GM21529 (cell line): ENCODE measurements around the gene MTPN.

Experiments used
- ATAC-seq: cut with Tn5 transposase; IDR thresholded peaks from one replicate; pipeline ENCODE4 v1.9.1; 2021; ENCODE audit not compliant: unreplicated experiment

The MTPN gene

GRCh38 chr7:135958173-135958572 is 19.0 kb downstream of the MTPN start:
- ATAC-seq, result no peak

GRCh38 chr7:135957627-135958026 is 19.5 kb downstream of the MTPN start:
- ATAC-seq, result no peak

- ATAC-seq, result no peak
Measured at GRCh38 chr7:135956393-135956792, 20.8 kb downstream of the MTPN start.

DNA sequence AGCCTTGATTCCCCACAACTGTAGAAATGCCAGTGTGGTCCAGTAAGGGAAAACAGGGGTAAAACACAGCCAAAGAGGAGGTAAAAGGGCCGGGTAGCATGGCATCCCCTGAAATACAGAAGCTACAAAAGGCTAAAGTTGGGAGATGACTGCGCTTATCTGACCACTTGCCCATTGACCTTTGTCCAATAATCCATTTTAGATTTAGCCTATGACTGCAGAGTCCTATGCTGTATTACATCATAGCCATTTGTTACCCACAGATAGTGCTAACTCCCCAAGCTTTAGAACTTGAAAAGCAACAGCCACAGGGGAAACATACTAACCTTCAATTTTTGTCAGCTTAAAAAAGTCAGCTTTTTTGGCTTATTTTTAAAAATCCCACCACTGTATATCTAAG is 26.2 kb downstream of the MTPN start:
- no peak for ATAC-seq

GRCh38 chr7:135950429-135950828 is 26.7 kb downstream of the MTPN start:
- ATAC-seq, result no peak

DNA sequence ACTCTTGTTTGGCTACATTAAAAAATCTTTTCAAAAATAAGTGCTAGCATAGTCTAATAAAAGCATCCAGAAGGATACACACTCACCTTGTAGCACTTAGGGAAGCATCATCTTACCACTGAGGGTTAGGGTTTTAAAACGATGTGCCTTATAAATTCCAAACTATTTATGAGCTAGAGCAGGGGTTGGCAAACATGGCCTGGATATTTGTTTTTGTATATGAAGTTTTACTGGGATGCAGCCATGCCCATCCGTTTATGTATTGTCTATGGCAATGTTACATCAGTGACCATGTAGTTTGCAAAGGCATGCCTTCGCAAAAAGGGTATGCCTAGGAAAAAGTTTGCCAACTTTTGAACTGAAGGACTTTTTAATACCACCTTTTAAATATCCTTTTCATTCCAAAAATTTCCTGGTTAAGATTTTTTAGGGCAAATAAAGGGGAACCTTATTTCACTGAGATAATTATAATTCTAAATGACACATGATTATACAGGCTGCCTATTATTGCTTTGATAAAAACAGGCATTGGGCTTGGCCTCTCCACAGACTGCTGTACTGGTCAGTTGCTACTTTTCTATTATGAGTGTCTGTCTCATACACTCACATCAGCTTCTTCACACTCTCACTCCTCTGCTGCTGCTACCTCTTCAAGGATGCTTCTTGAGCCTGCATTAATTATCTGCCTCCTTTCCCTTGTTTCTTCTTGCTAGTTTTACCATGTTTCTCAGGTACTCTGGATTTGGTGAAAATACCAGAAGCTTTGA is 30.7 kb downstream of the MTPN start:
- no peak for ATAC-seq

DNA sequence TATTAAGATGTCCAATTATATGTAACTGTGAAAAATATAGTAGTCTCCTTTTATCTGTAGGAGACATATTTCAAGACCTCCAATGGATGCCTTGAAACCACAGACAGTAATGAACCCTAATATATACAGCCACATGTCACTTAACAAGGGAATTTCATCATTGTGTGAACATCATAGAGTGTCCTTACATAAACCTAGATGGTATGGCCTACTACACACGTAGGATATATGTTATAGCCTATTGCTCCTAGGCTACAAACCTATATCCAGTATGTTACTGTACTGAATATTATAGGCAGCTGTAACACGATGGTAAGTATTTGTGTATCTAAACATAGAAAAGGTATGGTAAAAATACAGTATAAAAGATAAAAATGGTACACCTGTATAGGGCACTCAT is 32.4 kb downstream of the MTPN start:
- ATAC-seq, result no peak

- ATAC-seq, result no peak
Measured at GRCh38 chr7:135943134-135943879, 33.9 kb downstream of the MTPN start.

DNA sequence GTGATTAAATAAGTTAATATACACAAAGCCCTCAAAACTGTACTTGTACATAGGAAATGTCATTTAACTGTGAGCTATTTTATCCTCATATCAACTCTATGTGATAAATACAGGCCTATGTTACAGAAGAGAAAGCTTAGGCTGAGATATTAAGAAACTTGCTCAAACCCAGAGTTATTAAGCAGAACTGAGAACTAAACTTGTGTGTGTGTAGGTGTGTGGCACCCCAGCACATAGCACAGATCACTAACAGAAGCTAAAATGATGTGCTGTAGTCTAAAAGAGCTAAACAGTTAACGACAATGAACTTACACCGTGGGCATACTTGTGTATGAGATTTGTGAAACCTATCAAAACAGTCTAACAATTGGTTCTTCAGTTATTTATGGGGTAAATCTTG is 34.5 kb downstream of the MTPN start:
- peak; percentile 82 for ATAC-seq

DNA sequence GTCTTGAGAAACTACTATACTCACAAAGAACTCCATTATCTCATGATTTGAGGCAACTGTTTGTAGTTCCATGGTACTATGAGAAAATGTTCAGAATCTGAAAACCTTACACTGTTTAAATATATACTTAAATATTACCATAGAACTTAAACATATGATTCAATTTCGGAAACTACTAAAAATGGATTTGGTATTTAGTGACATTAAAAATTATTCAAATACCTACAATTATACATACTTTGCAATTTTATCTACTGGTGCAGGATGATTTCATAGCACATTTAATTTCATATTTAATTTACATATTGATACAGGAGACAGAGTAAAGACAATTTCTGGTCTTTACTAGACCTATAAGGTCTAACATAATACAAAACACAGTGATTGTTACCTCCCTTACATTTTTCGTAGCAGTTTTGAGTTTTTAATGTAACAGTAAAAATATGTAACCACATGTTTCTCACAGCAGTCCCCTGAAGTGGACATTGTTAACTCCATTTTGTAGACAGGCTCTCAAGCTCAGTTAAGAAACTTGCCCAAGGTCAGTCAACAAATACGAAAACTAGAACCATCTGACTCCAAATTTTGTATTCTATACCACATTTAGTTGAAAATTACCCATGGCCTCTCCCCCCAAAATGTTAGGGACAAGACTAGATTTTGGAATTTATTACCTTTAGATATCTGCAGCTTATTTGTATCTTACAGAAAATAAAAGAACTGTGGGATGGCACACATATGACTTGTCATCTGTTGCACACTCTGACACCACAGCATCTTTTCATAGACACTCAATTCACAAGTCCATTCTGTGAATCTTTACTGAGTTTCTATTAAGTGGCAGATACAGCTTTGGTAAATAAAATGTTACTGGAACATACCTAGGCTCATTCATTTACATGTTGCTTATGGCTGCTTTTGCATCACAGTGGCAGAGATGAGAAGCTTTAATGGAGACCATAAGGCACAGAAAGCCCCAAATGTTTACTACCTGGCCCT is 36.8 kb downstream of the MTPN start:
- ATAC-seq, result no peak

- ATAC-seq, result no peak
Measured at GRCh38 chr7:135939261-135939812, 37.8 kb downstream of the MTPN start.

DNA sequence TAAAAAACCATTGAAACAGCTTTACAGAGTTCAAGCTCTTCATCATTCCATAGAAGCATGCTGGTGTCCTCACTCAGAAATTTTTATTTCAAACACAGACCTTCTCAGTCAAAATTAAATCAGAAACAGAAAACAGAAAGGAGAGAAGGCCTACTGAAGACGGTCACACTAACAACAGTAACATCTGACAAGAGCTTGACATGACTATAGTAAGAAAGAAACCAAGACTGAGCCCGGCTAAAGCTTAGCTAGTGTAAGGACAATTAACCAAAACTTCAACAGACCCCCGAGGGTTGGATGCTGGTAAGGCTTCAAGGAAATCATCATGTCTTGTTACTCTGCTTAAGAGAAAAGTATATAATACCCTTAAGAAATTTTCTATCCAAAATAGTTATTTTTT is 38.6 kb downstream of the MTPN start:
- ATAC-seq, result peak; percentile 62

GRCh38 chr7:135938086-135938485 is 39.1 kb downstream of the MTPN start:
- no peak for ATAC-seq

DNA sequence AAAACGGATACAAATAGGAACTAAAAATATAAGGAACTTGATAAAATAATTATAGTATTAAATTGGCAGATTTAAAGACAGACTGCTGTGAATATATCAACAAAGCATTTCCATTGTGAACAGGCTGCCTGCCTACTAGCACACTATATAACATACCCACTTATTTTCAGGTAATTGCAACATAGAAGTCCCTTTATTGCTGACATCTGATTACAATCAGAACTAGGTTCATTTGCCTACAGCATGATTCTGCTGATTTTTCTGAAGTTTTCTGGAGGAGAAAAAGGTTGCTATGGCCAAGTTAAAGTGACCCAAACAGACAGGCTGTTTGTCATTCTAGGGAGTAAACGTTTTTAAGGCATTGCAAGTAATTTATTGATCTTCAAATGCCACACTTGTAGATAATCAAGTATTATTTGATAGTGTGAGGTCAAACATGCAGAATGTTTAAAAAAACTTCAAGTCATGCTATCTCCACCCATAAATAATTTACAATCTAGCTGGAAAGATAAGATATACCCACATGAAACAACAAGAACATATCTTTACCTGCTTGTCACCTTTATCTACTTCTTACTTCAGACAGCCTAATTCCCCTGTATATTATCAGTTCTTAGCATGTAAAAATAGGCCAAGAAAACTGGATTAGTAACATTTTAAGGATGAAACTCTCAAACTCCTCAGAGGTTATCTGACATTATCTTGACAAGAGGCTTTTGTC is 40.5 kb downstream of the MTPN start:
- ATAC-seq, result no peak

DNA sequence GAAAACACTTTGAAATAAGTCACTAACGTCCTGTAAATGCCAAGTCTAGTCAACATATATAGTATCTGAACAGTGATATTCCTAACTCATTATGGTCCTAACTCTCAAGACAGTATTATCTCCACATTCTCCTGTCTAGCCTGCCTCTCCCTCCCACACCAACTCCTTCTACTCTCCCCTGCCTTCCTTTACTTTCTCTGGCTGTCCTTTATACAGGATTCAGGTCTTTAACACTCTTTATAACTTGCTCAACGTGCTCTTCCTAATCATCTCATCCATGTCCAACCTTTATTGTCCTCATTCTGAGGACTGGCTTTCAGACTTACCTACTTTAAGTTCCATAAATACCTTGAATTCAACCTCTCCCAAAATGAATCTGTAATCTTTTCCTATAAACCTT is 42.5 kb downstream of the MTPN start:
- no peak for ATAC-seq

GRCh38 chr7:135933509-135934188 is 43.5 kb downstream of the MTPN start:
- ATAC-seq, result no peak

DNA sequence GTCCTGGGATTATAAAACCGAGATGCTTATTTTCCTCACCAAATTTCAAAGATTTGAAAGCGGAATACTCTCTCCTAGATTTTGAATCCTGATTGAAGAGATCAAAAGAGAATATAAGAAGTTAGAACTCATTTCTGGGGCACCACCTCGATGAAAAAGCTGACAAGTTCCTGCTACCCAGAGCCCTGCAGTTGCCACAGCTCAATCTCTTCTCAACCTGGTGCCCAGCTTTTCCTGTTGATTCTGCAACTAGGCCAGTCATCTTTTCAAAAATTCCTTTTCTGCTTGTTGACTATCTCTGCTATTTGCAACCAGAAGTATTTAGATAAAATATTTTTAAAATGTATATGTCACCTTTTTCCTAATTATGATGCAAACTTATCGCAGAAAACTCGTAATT is 45.0 kb downstream of the MTPN start:
- no peak for ATAC-seq

DNA sequence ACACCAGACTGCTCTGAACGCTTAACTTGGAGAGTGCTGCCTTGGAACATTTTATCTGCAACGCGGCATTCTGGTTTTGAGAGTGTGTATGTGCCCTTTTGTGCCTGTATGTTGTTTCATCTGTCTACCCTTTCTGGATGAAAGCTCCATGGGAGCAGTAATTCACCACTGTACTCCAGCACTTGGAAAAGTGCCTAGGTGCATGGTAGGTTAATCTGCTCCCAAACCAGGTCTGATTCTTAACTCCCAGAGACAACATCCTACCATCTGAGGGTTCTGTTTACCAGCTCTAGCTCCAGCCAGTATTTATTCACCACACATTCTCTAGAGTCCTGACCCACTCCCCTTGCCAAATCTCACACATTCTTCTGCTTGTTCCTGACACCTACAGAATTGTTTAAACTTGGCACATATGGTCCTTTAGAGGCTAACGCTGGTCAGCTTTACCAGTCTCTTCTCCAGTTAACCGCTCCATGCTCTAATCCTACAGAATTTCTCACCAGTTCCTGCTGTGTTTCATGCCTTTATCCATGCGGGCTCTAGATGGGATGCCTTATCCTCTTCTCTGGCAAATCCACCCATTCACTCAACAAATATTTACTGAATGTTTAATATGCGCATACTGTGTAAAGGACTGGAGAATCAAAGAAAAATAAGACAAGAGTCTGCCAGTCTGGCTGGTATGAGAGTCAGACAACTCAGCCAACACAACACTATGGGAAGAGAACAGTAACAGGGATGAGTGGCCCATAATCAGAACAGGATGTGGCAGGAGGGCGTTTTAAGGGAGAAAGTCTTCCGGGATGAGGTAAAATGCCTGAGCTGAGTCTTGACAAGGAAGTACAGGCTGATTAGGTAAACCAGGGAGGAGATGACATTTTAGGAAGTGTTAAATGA is 46.3 kb downstream of the MTPN start:
- ATAC-seq, result no peak

DNA sequence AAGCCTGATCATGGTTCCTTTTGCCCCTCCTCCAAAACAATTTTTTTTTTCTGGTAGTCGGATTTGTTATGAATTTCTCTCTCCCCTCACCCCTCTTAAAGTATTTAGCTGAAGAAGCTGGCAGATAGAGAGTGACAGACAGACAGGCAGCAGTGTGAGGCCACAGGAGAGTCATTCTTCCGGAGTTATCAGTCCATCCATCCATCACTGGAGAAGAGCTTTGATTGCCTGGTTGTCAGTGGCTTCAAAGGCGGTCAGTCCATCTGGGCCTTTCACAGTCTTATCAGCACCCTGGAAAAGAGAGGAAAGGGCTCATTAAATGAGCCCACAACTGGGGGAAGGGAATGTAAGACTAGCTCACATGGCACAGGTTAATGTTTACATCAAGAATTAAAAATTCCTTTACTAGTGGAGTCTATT is 47.4 kb downstream of the MTPN start:
- no peak for ATAC-seq
